ENCODE data around the gene NKIRAS1. TPM values are rescaled to one million over a fixed set of nuclear protein-coding genes. Genes with fewer than 3 reads are reported as not detected.

The NKIRAS1 gene
- total RNA-seq, 1 experiment from 2014 or later, result 7.3 TPM

DNA sequence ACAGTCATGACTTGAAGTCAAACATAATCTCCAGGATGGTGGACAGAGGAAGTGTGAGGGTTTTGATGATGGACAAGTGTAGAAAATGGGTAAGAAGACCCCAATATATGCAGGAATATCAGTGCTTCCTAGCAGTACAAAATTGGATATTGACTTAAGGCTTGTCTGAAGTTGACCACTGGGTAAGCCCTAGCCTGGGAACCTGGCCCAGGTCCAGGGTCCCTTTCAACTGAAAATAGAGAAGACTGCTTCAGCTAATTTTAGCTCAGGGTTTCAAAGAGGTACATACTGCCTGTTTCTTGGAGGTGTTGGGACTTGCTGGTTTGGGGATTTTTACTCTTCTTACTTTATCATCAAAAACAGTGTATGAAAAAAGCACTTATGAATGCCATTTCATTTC, 33.0 kb upstream of the NKIRAS1 start:
- ChIA-PET CTCF (no interaction called here), POLR2A (interaction anchor here (6.3 kb wide), 1 partner anchor 33 kb away, joined by 31 read pairs; the partner anchor contains the start of genes NKIRAS1 and RPL15)
- peaks cover 5% of the 10 kb centered on the region; the same call in 1 of the 2 replicates for H3K36me3 Mint-ChIP-seq
- H3K4me1 Mint-ChIP-seq, result peaks cover 38% of the 10 kb centered on the region
- no peak for DNase-seq (ENCODE audit: low spot score)
- H3K9me3 Mint-ChIP-seq, result no peaks in the 10 kb centered on the region
- H3K4me3 Mint-ChIP-seq, result no peak overlapping the region
- no peak for ATAC-seq
- no peaks in the 10 kb centered on the region for H3K27me3 Mint-ChIP-seq (ENCODE audit: low read depth)
- TF ChIP-seq GRHL2 (CRISPR knock-in tag; IDR thresholded peaks at IDR 0.05; ENCODE audit: insufficient replicate concordance, severe bottlenecking), result no peak
- TF ChIP-seq JAZF1 (CRISPR knock-in tag; IDR thresholded peaks at IDR 0.05), result no peak
- no peak for TF ChIP-seq ZNF416 (CRISPR knock-in tag; IDR thresholded peaks at IDR 0.05)
- no peak for TF ChIP-seq ZNF396 (CRISPR knock-in tag; IDR thresholded peaks at IDR 0.05; ENCODE audit: borderline replicate concordance)
- TF ChIP-seq MXD4 (CRISPR knock-in tag; IDR thresholded peaks at IDR 0.05; ENCODE audit: borderline replicate concordance), result no peak
- TF ChIP-seq ZBTB43 (CRISPR knock-in tag; IDR thresholded peaks at IDR 0.05), result no peak
- TF ChIP-seq NR2C2 (CRISPR knock-in tag; IDR thresholded peaks at IDR 0.05), result no peak
- no peak for TF ChIP-seq ATF2 (CRISPR knock-in tag; IDR thresholded peaks at IDR 0.05; ENCODE audit: borderline replicate concordance, low read depth)
- TF ChIP-seq KAT7 (CRISPR knock-in tag; IDR thresholded peaks at IDR 0.05; ENCODE audit: borderline replicate concordance), result no peak
- TF ChIP-seq, protein P1, sequence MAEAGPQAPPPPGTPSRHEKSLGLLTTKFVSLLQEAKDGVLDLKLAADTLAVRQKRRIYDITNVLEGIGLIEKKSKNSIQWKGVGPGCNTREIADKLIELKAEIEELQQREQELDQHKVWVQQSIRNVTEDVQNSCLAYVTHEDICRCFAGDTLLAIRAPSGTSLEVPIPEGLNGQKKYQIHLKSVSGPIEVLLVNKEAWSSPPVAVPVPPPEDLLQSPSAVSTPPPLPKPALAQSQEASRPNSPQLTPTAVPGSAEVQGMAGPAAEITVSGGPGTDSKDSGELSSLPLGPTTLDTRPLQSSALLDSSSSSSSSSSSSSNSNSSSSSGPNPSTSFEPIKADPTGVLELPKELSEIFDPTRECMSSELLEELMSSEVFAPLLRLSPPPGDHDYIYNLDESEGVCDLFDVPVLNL (CRISPR knock-in tag; IDR thresholded peaks at IDR 0.05; ENCODE audit: borderline replicate concordance, low read depth), result no peak
- TF ChIP-seq HMGXB4 (CRISPR knock-in tag; IDR thresholded peaks at IDR 0.05), result no peak
- no peak for TF ChIP-seq NR1H2 (CRISPR knock-in tag; IDR thresholded peaks at IDR 0.05)
- no peak for TF ChIP-seq HMGA2 (CRISPR knock-in tag; IDR thresholded peaks at IDR 0.05)
- TF ChIP-seq, protein P2, sequence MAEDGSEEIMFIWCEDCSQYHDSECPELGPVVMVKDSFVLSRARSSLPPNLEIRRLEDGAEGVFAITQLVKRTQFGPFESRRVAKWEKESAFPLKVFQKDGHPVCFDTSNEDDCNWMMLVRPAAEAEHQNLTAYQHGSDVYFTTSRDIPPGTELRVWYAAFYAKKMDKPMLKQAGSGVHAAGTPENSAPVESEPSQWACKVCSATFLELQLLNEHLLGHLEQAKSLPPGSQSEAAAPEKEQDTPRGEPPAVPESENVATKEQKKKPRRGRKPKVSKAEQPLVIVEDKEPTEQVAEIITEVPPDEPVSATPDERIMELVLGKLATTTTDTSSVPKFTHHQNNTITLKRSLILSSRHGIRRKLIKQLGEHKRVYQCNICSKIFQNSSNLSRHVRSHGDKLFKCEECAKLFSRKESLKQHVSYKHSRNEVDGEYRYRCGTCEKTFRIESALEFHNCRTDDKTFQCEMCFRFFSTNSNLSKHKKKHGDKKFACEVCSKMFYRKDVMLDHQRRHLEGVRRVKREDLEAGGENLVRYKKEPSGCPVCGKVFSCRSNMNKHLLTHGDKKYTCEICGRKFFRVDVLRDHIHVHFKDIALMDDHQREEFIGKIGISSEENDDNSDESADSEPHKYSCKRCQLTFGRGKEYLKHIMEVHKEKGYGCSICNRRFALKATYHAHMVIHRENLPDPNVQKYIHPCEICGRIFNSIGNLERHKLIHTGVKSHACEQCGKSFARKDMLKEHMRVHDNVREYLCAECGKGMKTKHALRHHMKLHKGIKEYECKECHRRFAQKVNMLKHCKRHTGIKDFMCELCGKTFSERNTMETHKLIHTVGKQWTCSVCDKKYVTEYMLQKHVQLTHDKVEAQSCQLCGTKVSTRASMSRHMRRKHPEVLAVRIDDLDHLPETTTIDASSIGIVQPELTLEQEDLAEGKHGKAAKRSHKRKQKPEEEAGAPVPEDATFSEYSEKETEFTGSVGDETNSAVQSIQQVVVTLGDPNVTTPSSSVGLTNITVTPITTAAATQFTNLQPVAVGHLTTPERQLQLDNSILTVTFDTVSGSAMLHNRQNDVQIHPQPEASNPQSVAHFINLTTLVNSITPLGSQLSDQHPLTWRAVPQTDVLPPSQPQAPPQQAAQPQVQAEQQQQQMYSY (CRISPR knock-in tag; IDR thresholded peaks at IDR 0.05), result no peak
- TF ChIP-seq PREB (CRISPR knock-in tag; IDR thresholded peaks at IDR 0.05; ENCODE audit: borderline replicate concordance), result no peak
- TF ChIP-seq CDX4 (CRISPR knock-in tag; IDR thresholded peaks at IDR 0.05; ENCODE audit: borderline replicate concordance), result no peak
- no peak for TF ChIP-seq STAT6 (CRISPR knock-in tag; conservative IDR thresholded peaks at IDR 0.05; ENCODE audit: low read depth)
- no peak overlapping the region for H3K27ac Mint-ChIP-seq

All from WTC11 (cell line).